GM23248 (cell line): Measurements from ENCODE around the gene CPLX3.

Experiments
- EZH2 ChIP-seq: fragments of 200-600 bp; sonication (generic); IDR thresholded peaks from 2 replicates; pipeline ENCODE4 v1.6.1; 2018; ENCODE audit warnings: antibody characterized with exemption, mild to moderate bottlenecking; ENCODE audit not compliant: insufficient read depth, poor library complexity, severe bottlenecking
- EZH2phosphoT487 ChIP-seq: fragments of 200-600 bp; sonication (generic); IDR thresholded peaks from 2 replicates; pipeline ENCODE4 v1.6.1; 2018; ENCODE audit warnings: antibody characterized with exemption, moderate library complexity, mild to moderate bottlenecking, low read depth; ENCODE audit not compliant: insufficient read depth

GRCh38 chr15:74802862-74803447 lies 23.5 kb upstream of the CPLX3 start:
- TF ChIP-seq EZH2phosphoT487 (no peak), EZH2 (no peak)
